ENCODE measurements around the gene SYNE3.

- TF ChIP-seq, protein P1, sequence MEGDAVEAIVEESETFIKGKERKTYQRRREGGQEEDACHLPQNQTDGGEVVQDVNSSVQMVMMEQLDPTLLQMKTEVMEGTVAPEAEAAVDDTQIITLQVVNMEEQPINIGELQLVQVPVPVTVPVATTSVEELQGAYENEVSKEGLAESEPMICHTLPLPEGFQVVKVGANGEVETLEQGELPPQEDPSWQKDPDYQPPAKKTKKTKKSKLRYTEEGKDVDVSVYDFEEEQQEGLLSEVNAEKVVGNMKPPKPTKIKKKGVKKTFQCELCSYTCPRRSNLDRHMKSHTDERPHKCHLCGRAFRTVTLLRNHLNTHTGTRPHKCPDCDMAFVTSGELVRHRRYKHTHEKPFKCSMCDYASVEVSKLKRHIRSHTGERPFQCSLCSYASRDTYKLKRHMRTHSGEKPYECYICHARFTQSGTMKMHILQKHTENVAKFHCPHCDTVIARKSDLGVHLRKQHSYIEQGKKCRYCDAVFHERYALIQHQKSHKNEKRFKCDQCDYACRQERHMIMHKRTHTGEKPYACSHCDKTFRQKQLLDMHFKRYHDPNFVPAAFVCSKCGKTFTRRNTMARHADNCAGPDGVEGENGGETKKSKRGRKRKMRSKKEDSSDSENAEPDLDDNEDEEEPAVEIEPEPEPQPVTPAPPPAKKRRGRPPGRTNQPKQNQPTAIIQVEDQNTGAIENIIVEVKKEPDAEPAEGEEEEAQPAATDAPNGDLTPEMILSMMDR (IDR thresholded peaks at IDR 0.05) = no peak
- TF ChIP-seq POLR2A (IDR thresholded peaks at IDR 0.05) = no peak
Measured at GRCh38 chr14:95540236-95540855, 23.9 kb upstream of the SYNE3 start.
